ENCODE measurements around the gene TRIM36.
A peak's percentile ranks its signal among the peaks of the same experiment; 100 is the strongest.

The TRIM36 gene

DNA sequence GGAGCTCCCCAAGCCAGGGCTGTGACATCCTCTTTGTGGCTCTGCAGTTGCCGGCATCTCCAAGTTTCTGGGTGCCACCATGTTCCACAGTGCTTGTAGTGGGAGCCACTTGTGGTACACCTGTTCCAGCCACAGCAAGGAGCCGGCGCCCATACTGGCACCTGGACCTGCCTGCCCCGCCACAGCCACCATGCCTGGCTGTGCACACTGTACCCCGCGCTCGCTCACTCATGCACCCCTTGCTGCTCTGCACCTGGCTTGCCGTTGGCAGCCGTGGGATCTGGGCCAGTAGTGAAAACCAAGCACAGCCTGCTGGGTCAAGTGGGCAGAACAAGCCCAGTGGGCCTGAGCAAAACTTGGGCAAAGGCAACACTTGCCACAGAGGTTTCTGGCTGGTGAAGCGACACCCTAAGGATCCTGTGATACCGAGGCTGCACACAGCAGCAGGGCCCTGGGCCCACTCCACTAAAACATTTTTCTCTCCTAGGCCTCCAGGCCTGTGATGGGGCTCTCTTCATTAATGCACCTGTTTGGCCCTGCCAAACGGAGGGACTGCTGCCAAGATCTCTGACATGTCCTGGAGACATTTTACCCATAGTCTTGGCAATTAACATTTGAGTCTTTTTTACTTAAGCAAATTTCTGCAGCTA lies 2.8 kb downstream of the TRIM36 start:
- DNase-seq (ENCODE audit: extremely low read depth in 1 of 2, low read depth in 1 of 2), result no peak

DNA sequence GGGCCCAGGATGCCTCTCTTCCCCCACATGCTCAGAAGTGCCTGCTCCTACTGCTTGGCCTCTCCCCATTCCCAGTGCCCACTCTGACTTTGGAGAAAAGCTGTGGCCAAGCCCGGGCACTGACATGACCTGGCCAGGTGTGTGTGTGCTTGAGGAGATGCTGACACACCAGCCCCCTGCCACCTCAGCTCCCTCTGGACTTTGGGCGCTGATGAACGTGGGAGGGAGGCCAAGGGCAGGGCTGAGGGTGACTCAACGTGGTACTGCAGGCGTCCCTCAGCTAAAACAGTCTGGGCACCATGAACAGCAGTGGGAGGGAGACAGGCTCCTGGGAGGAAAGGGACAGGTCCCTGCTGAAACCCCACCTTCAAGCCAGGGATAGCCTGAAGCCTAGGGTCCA lies 3.9 kb downstream of the TRIM36 start:
- DNase-seq (ENCODE audit: extremely low read depth in 1 of 2, low read depth in 1 of 2), result no peak

DNA sequence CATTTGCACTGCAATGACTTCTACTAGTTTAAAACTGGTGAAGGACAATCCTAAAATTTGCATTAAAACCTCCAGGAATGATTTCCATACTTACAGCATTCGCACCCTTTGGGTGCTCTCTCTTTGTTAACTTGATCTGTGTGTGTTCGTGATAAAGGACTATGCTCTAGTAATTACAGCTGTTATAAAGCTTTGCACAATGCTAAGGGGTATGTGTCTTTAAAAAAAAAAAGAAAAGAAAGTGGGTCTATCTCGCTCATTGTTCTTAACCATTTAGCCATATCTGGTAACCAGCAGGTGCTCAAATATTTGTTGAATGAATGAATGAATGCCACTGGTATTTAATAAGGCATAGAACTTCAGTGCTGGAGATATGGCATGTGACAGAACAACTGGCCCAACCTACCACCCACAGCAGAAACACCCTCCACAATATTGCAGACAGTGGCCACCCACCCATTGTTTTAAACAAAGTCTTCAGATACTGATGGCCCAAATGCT lies 8.7 kb downstream of the TRIM36 start:
- DNase-seq (ENCODE audit: extremely low read depth in 1 of 2, low read depth in 1 of 2), result no peak

DNA sequence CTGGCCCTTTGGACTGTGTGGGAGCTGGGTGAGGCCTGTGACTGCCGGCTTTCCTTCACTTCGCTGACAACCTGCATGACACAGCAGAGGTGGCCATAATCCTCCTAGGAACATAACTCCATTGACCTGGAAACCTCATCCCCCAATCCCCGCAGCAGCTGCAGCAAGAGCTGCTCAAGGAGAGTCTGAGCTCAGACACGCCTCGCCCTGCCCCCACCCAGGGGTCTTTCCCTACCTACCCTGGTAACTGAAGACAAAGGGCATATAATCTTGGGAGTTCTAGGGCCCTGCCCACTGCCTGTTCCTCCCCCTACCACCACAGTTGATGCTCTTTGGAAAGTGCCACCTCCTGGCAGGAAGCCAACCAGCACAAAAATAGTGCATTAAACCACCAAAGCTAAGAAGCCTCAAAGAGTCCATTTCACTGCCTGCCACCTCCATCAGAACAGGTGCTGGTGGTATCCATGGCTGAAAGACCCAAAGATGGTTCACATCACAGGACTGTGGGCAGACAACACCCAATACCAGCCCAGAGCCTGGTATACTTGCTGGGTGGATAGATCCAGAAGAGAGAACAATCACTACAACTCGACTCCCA lies 18.4 kb downstream of the TRIM36 start:
- no peak for DNase-seq (ENCODE audit: extremely low read depth in 1 of 2, low read depth in 1 of 2)

DNA sequence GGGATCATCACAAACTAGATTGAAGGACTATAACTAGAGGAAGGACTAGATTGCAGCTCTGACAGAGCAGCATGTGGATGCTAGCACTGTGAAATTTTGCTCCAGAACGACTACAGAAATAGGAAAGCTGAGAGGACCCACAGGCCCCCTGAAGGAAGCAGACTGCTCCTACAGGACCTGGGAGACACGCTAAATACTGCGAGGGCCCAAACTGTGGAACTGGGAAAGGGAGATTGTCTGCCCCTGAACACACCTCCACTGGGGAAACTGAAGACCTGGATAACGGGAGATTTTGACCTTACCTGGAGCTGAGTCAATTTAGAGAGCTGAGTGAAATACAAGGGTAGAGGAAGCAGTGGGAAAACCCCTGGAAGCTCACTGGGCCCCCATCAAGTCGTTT lies 19.2 kb downstream of the TRIM36 start:
- DNase-seq (ENCODE audit: extremely low read depth in 1 of 2, low read depth in 1 of 2), result no peak

DNA sequence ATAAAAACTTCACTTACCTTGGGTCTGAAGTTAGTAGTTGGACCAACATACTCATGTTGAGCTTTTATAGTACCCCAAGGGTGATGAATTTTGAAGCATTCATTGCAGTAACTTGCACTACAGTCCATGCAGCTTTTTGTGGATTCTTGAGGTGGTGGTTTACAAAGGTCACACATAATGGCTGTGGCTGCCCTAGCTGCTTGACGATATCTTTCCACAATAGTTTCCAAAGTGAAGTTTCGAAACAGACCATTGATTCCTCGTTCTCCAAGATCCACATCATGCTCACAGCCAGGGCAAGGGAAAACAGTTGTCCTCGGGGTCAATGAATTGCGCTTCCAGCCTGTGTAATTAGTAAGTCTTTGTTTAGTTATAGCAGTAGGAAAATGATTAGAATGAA lies 22.7 kb downstream of the TRIM36 start:
- DNase-seq (ENCODE audit: extremely low read depth in 1 of 2, low read depth in 1 of 2), result no peak

DNA sequence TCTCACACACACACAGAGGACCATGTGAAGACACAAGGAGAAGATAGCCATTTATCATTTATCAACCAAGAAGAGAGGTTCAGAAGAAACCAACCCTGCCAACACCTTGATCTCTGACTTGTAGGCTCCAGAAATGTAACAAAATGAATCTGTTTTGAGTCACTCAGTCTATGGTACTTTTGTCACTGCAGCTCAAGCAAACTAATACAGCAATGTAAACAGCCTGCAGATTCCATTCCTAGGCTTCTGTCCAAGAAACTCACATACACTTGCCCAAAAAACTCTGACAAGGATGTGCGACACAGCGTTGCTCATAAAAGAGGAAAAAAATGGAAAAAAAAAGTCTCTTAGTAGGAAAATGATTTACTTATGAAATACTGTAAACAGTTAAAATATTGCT lies 33.4 kb downstream of the TRIM36 start:
- no peak for DNase-seq (ENCODE audit: extremely low read depth in 1 of 2, low read depth in 1 of 2)

DNA sequence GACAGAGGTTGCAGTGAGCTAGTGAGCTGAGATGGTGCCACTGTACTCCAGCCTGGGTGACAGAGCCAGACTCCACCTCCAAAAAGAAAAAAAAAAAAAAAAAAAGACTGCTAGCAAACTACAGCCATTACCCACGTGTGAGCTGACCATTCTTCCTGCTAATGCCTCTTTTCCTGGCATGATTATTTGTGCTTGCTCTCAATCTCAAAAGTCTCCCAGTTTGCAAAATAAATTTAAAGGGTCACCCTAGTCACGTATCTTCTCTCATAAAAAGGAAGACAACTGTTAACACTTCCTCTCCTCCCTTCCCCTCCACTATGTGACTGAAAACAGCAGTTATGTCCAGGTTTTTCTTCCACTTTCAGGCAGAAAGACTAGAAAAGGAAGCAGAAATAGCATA lies 37.2 kb downstream of the TRIM36 start:
- DNase-seq (ENCODE audit: extremely low read depth in 1 of 2, low read depth in 1 of 2), result no peak

DNA sequence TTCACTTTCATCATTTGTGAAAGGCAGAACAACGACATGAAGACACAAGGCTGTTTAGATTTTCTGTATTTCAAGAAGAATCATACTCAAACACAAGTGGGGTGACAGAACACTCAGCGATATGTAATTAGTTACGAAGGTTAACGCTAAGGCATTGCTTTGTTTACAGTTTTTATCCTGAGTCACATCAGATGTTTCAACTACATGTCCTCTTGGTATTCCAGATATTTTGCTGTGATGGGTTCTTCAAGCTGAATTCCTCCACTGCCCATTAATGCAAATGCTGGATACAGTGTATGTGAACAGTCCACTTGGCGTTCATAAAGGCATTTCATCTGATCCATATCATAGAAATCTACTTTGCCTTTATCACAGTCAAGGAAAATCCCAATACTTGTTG lies 43.4 kb downstream of the TRIM36 start:
- no peak for DNase-seq (ENCODE audit: extremely low read depth in 1 of 2, low read depth in 1 of 2)

DNA sequence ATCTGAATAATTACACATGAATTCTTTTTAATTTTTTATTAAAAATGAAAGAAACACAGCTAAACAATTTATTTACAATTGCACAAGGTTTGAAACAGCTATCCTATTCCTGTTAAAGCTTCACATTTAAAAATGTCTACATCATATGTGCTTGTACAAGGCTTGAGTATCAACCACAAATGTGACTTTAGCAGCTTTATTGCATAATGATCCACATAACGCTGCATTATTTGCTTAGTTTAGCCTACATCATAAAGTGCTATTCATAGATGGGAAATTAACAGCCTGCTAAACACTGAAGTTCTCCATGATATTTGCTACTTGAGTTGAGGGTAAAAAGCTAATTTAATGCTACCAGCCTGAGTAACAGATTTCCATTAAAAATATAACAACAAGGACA lies 45.0 kb downstream of the TRIM36 start:
- DNase-seq (ENCODE audit: extremely low read depth in 1 of 2, low read depth in 1 of 2), result no peak

DNA sequence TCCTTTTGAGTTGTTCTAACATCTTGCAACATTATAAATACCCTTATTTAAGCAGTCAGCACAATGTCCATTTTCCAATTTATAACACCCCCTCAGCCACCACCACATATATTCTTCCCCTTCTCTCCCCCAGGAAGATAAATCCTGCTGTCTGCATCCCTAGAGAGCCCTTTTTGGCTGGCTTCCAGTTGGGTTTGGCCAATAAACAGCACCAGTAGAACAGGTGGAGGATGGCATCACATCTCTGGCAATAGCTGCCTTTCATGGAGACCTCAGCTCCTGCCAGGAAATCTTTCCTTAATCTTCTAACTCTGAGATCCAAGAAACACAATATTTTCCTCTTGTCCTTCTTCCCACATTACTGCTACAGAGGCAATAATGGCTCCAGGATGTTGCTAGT lies 53.7 kb downstream of the TRIM36 start:
- no peak for DNase-seq (ENCODE audit: extremely low read depth in 1 of 2, low read depth in 1 of 2)

DNA sequence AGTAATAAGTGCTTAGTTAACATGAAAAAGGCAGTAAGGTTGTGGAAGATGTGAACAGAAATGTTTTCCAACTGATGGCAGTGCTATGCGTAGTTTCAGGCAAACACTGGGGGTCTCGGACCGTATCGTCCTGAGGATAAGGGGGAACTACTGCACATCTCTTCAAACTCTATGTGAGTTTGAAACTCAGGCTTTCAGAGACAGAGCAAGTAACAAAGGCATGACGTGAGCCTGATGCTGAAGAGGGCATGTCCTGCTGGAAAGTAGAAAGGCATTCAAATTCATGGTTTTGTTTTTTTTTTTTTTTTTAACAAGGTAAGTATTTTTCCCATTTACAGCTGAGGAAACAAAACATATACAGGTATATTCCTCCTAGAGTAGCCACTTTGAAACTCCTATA lies 59.9 kb downstream of the TRIM36 start:
- DNase-seq (ENCODE audit: extremely low read depth in 1 of 2, low read depth in 1 of 2), result no peak

DNA sequence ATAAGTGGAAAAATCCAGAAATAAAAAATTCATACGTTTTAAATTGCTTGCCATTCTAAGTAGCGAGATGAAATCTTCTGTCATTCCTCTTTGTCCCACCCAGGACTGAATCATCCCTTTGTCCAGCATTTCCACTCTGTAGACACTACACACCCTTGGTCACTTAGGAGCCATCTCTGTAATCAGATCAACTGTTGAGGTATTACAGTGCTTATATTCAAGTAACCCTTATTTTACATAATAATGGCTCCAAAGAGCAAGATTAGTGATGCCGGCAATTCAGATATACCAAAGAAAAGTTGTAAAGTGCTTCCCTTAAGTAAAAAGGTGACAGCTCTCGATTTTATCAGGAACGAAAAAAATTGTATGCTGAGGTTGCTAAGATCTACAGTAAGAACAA lies 60.4 kb downstream of the TRIM36 start:
- DNase-seq (ENCODE audit: extremely low read depth in 1 of 2, low read depth in 1 of 2), result no peak

DNA sequence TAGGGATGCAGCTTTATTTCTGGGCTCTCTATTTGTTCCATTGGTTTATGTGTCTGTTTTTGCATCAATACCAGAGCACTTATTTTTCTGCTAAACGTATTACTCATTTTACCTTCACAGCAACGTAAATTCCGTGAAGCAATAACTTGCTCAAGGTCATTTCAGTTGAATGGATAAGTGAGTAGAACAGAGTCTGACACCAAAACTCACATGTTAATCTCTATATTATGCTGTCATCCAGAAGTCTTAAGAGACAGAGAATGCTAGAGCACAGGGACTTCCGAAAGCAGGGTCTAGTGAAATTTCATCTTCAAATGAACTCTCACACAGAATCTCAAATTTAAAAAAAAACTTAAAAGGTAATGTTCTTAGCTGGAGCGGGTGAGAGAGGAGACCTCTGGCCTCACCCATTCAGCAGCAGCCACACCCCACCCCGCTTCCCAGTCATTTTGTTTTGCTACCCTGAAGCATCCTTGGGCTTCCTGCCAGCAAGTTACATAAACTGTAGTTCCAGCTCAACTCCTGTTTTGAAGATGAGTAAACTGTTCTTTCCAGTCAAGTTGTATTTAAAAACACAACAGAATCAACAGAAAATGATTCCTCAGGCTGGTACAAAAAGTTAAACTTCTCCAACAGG lies 69.3 kb downstream of the TRIM36 start:
- DNase-seq (ENCODE audit: extremely low read depth in 1 of 2, low read depth in 1 of 2), result no peak

DNA sequence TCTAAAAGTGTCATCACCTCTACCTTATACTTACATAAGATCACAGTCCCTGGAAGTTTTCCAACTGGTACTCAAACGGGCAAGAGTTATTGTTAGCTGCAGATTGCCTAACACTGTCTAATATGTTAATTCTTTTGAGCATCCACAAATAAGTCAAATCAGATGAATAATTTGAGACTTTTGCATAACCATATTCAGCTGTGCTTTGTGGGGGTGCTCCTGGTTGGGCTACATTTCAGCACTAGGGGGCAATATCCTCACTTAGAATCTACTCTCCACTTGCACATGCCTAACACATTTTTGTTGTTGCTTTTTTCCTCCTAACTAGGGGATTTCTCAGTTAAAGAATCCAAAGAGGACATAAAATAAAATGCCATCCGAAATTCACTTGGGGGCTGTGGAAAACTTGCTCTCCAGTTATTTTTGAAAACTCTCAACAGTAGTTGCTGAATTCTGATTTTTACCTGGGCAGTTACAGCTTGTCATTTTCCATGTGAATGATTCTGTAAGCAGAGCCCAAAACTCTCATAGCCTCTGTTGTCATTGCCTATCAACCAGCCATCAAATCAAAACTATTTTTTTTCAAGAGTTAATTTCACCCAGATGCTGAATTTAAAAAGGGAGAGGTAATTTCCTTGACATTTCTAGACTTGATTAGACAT lies 71.5 kb downstream of the TRIM36 start:
- peak in 1 of 2 donors; percentile 4 for DNase-seq (ENCODE audit: extremely low read depth in 1 of 2, low read depth in 1 of 2)

DNA sequence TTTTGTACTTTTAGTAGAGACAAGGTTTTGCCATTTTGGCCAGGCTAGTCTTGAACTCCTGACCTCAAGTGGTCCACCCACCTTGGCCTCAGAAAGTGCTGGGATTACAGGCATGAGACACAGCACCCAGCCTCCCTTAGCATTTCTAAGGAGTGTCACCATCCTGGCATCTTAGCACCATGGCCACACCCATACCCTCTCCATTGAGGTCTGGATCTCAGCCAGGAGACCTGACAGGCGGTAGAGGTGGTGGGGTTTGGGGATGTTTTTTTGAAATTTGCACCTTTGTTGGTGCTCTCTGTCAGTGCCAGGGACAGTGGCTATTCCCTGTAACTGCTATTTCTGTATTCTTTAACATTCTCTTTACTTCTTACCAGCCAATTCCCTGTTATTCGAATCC lies 72.5 kb downstream of the TRIM36 start:
- DNase-seq (ENCODE audit: extremely low read depth in 1 of 2, low read depth in 1 of 2), result no peak

DNA sequence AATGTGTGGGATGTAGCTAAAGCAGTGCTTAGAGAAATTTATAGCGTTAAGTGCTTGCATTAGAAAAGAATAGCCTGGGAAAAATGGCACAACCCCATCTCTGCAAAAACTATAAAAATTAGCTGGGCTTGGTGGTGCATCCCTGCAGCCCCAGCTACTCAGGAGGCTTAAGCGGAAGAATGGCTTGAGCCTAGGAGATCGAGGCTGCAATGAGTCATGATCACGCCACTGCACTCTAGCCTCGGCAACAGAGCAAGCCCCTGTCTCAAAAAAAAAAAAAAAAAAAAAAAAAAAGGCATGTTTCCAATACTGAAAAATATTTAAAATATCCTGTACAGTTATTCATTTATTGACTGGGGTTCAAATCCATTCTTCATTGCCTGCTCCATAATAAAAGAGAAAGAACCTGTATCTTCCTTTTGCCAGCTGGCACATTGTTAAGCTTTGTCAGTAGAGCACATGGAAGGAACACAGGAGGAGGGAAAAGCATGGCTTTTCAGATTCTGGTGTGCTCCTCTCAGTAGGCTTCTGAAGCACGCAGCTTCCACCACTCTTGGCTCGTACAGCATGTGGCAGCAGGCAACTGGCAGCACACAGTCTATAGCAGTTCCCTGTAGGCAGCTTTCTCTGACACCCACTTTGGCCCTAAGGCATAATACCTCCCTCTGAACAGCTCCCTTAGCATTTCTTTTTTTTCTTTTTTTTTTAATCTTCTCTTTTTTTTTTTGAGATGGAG lies 73.5 kb downstream of the TRIM36 start:
- DNase-seq (ENCODE audit: extremely low read depth in 1 of 2, low read depth in 1 of 2), result no peak

DNA sequence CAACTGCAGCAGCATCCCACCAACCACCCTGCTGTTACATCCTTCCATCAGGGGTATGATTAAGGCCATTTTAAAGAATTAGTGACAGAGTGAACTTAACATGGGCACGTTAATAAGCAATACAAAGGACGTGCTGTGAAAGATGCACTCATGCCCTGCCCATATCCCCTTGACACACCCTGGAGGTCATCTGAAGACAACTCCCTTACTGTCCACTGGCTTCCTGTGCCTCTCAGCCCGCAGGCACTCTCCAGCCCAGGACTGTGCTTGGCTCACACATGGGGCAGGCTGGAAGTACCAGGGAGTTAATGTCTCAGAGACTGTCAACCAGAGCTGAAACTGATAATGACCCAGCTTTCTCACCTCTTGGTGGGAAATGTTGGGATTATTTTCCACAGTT lies 81.8 kb downstream of the TRIM36 start:
- no peak for DNase-seq (ENCODE audit: extremely low read depth in 1 of 2, low read depth in 1 of 2)

DNA sequence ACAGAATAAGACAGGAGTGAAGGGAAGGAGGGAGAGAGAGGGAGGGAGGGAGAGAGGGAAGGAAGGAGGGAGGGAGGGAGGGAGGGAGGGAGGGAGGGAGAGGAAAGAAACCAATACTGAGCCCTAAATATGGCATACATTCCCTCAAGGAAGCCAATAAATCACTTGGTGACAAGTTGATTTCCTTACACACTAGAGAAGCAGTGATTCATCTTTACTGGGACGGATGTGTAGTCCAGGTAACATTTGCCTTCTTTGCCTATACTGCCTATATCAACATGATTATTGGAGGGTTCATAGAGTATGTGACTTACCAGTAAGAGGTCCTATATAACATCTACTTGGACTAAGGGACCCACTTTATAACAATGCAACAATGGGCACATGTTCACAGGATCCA lies 83.2 kb downstream of the TRIM36 start:
- no peak for DNase-seq (ENCODE audit: extremely low read depth in 1 of 2, low read depth in 1 of 2)

DNA sequence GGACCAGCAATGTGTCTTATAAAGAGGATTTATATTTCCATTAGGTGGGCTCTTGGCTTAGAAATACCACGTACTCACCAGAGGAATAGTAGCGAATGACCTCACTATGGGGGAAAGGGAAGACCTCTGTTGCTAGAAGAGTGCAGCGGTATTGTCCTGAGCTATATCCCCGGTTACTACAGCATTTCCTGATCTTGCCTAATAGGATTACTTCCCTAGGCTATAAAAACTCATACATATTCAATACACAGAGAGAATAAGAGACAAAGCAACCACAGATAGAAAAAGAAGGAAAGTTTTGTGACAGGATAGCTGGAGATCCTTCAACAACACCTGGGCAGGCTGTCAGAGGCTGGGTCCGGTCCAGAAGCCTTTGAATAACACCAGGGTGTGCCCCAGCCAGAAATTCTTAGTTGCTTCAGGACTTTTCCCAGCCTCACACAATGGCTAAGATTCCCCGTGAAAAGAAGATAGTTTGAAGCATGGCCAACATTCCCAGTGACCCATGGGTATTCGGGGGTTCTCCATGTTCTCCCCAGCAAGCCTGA lies 85.4 kb downstream of the TRIM36 start:
- DNase-seq (ENCODE audit: extremely low read depth in 1 of 2, low read depth in 1 of 2), result no peak

Data from activated CD8-positive, alpha-beta memory T cell treated with anti-CD3 and anti-CD28 coated beads for 1 hour (primary cell).